IPS DF 4.7 (cell line): Measurements from ENCODE around the gene FBXW11.

Source experiments
- DNase-seq: peaks from one replicate; pipeline ENCODE4 v3.0.0-alpha.2; 2013; ENCODE audit warnings: low spot score; ENCODE audit errors: extremely low read depth

Gene FBXW11

DNA sequence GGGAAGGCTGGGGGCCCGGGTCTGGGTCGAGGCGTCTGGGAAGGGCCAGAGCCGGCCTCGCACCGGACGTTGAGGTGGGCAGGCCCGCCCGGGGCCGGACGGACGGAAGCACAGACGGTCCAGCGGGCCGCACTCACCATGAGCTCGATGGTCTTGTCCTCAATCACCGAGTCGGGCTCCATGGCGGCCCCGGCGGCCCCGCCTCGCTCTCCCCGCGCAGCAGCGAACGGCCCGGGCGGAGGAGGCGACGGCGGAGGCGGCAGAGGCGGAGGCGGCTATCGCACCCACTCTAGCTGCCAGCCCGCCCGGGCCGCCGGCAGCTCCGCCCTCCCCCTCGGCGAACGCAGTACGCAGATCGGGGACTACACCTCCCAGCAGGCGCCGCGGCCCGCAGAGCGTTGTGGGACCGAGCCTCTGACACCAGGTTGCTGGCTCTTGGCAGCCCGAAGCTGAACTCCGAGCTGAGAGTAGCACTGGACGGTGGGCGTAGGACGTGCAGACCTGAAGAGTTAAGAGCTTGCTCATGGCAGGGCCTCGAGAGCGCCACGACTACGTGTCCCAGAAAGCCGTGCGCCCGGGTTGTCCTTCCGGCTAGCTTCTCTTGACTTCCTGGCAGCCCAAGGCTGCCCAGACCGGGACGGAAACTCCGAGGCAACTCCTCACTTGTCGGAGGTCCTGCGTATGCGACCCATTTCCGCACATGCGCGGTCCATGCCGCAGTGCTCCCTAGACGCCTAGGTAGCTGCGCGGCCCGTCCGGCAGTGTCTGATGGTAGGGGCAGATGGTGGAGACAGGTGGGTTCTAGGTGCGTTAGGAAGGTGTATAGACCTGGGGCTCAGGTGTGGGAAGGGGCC lies at the start of gene FBXW11:
FBXW11 (minus strand) TSS at position 318 of the 854 bp plus-strand sequence; CDS start at position 182, 136 bp downstream.
- DNase-seq = peak; percentile 85

DNA sequence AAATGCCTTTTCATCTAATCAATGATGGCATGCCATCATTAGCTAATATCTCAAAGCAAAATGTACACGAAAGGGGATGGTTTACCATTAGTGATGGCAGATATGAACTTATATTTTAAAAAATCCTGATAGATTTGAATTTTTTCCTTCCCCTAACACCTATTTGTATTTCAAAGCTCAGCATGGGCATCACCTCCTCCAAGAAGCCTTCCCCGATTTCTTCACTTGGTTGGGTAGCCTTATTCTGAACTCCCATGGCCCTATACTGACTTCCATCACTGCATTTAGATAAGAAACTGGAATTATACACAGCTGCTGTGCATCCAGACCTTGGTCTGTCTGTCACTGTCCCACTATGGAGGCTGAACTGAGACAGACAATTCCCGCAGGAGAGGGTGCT lies 49.6 kb upstream of the FBXW11 start:
- DNase-seq = no peak

- DNase-seq = no peak
These were observed 49.0 kb upstream of the FBXW11 start for GRCh38 chr5:172055421-172055820.

DNA sequence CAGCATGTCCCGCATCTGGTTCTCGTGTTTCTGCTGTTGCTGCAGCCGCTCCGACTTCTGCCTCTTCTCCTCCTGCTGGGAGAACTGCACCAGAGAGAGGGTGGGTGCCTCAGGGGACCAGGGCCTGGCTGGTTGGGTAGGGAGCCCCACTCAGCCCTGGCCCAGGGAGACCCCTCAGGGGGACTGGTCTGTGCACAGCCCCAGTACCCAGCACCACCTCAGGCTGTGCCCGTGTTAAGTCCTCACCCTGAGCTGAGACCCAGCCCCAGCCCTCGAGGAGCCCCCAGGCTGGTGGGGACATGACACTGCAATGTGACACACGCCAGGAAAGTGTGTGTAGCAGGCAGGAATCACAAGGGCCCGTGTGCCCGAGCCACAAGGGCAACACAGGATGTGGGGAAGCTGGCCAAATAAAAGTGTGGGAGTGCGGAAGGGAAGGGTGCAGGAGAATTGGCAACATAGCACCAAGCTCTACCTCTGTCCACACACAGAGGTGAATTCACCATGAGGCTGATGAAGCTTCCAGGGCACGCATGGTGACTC lies 48.2 kb upstream of the FBXW11 start:
- no peak for DNase-seq

DNA sequence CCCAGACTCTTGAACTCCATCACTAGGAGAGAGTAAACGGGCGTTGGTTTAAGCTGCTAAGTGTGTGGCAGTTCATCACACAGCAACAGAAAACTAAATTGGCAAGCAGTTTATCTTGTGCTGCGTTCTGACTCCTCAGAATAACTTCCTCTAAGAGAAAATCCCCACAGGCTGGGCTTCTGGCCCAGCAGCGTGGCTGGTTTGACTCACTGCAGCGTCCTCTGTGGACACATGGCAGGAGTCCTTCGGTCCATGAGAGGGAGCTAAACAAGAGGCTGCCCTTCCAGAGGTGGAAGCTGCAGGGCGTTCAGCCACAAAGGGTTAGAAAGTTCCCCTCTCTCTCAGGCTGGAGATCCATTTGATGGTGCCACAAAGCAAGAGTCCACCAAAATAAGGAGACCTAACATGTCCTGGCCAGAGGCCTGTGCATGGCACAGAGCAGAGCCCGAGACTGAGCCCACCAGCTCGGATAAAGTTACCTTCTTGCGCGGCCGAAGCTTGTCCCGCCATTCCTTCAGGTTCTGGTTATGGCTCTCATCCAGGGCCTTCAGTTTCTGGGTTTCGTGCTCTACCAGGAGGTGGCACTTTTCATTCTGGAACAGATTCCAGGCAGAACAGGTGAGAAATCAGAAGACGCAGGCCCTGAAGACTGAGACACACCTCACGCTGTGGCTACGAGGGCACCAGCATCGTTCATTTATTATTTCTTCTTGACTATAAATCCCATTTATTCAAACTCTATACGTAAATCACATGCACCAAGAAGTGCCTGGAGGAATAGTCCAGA lies 46.2 kb upstream of the FBXW11 start:
- DNase-seq = no peak

DNA sequence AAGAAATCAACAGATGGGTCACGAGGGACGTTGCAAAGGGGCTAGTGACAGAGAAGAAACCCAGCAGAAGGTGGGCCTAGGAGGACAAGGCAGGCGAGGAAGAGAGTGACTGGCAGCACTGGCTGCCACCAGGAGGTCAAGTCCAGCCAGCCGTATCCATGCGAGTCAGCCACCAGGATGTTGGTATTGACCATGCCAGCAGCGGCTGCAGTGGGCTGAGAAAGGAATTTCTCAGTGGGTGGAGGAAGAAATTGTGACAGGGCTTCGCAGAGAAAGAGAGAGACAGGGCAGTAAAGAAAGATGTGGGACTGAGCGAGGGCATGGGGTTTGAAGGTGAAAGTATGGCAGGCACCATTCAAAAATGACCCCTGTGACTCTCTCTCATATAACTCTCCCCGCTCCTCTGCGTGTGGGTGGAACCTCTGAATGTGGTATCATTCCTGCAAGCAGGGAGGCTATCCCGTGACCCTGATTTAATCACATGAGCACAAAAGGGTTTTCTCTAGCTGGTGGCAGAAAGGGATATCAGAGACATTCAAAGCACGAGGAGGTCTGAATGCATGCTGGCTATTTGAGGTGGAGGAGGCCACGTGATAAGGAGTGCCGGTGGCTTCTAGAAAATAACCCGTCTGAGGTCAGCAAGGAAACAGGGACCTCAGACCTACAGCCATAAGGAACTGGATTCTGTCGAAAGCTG lies 45.4 kb upstream of the FBXW11 start:
- no peak for DNase-seq

DNA sequence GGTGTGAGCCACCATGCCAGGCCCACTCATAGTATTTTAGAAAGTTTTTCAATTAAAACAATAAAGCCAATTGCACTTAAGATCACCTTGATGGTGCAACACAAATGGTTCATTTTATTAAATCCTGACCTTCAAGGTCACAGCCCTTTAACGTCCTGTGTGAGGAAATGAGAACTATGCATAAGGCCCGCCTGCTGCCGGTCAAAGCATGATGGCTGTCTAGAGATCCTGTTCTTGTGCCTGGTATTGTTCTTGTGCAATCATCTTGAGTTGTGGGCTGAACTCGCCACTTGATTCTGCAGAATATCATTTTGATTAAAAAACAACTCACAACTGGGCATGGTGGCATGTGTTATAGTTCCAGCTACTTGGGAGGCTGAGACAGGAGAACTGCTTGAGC lies 43.6 kb upstream of the FBXW11 start:
- no peak for DNase-seq

GRCh38 chr5:172049226-172049796 lies 42.9 kb upstream of the FBXW11 start:
- DNase-seq = no peak

DNA sequence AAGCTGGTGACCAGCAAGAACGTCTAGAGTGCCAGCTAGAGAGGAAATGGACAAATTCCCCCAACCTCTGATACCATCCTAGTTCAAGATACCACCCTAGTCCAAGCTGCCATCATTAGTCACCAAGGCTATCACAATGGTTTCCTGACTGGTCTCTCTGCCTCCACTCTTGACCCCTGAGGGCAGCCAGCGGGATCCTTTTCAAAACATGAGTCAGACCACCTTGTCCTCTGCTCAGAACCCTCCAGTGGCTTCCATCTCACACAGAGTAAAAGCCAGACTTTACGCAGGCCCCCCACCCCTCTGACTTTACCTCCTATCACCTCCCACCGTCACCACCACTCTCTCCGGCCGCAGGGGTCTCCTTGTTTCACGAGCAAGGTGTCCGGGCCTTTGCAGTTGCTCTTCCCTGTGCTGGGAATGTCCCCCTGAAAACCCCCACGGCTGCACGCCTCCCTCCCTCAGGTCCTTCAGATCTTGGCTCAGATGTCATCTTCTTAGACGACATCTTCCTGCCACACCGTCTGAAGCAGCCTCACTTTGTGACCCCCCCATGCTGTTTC lies 42.2 kb upstream of the FBXW11 start:
- DNase-seq = no peak

DNA sequence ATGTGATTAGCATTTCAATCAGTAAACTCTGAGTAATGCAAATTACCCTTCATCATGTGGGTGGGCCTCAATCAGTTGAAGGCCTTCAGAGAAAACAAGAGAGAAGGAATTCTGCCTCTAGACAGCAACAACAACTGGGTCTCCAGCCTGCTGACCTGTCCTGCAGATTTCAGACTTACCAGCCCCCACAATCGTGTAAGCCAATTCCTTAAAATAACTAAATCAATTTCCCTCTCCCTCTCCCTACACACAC lies 41.7 kb upstream of the FBXW11 start:
- no peak for DNase-seq

GRCh38 chr5:172046593-172046992 lies 40.2 kb upstream of the FBXW11 start:
- DNase-seq = no peak

- no peak for DNase-seq
These were observed 38.8 kb upstream of the FBXW11 start for GRCh38 chr5:172045315-172045632.

GRCh38 chr5:172044631-172045314 lies 38.3 kb upstream of the FBXW11 start:
- DNase-seq = no peak

- no peak for DNase-seq
These were observed 37.4 kb upstream of the FBXW11 start for GRCh38 chr5:172043865-172044264.

GRCh38 chr5:172042183-172042582 lies 35.7 kb upstream of the FBXW11 start:
- no peak for DNase-seq

DNA sequence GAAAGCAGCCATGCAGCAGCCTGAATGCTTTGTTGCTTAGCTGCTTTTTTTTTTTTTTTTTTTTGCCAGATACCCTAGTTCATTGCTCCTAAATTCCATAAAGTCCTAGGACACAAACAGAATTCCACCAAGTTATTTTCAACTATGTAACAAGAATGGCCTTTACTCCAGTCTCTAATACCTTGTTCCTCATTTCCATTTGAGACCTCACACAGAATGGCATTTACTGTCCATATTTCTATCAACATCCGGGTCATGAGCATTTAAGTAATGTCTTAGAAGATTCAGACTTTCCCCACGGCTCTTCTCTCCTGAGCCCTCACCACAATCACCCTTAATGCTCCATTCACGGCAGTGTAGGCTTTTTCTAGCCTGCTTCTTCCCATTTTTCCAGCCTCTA lies 31.7 kb upstream of the FBXW11 start:
- no peak for DNase-seq

- DNase-seq = no peak
These were observed 28.6 kb upstream of the FBXW11 start for GRCh38 chr5:172035049-172035448.

GRCh38 chr5:172031894-172032461 lies 25.5 kb upstream of the FBXW11 start:
- no peak for DNase-seq

DNA sequence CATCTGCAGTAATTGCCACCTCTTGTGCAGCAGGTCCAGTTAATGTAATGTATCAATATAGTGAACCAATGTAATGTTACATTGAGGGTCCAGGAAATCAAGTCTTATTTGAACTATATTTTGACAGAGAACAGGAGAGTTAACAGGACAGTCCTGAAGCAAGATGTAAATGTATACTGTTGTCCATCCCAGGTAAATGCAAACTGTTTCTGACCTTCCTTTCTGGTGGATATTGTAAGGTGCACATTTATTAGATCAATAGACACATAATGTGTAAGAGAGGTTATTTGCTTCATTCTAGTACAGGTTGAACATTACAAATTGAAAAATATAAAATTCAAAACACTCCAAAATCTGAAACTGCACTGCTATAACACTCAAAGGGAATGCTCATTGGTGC lies 23.4 kb upstream of the FBXW11 start:
- no peak for DNase-seq

GRCh38 chr5:172028167-172028566 lies 21.7 kb upstream of the FBXW11 start:
- no peak for DNase-seq
